Measurements from ENCODE around the gene ATP8A1.

GRCh38 chr4:42594888-42595287, 62.0 kb downstream of the ATP8A1 start:
- TF ChIP-seq CTCF (IDR thresholded peaks at IDR 0.05) (no peak), POLR2A (IDR thresholded peaks at IDR 0.05) (no peak)

Data from body of pancreas (tissue), 4 donors.